ENCODE measurements around the gene RAB11FIP3.

RAB11FIP3 gene

GRCh38 chr16:424033-424622 is 1.3 kb upstream of the RAB11FIP3 start:
- peak in 11 of 14 donors; percentile 29 to 83 (median 47) for DNase-seq

DNA sequence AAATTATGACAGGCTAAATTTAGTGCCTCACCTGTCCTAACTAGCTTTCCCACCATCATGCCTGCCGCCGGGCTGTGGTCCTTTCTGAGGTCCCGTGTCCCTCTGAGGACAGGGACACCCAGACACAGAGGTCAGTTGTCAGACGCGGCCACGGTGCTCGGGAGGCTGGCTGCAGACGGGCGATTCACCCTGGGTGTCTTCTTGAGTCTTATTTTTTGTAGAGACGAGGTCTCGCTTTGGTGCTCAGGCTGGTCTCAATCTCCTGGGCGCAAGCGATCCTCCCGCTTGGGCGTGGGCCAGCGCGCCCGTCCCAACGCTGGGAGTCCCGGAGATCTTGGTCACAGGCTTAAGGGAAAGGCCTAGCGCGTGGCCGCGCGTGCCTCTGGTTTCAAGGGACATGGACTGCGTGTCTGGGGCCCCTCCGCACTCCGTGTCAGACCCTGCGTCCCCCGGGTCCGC is 797 bp upstream of the RAB11FIP3 start:
- peak in 10 of 14 donors; percentile 41 to 79 (median 66) for DNase-seq

DNA sequence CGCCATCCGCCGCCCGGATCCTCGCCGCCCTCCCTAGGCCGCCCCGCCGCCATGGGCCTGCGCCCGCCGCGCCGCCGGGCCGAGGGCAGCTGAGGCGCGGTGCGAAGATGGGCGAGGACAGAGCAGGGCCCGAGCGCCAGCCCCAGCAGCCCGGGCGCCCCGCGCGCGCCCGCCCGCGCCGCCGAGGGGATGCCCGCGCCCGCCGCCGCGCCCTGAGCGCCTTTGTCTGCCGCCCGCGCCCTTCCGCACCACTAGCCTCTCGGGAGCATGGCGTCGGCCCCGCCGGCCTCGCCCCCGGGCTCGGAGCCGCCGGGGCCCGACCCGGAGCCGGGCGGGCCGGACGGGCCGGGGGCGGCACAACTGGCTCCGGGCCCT is 278 bp downstream of the RAB11FIP3 start:
- DNase-seq, result no peak

- DNase-seq, result peak in 5 of 14 donors; percentile 13 to 36 (median 31)
These were observed 861 bp downstream of the RAB11FIP3 start for GRCh38 chr16:426115-426905.

GRCh38 chr16:426906-427249 is 1.4 kb downstream of the RAB11FIP3 start:
- peak in 4 of 14 donors; percentile 9 to 32 (median 20) for DNase-seq

GRCh38 chr16:427250-427649 is 1.8 kb downstream of the RAB11FIP3 start:
- DNase-seq, result no peak

GRCh38 chr16:430904-431303 is 5.5 kb downstream of the RAB11FIP3 start:
- no peak for DNase-seq

GRCh38 chr16:440627-441026 is 15.2 kb downstream of the RAB11FIP3 start:
- DNase-seq, result no peak

- no peak for DNase-seq
These were observed 16.0 kb downstream of the RAB11FIP3 start for GRCh38 chr16:441447-441846.

- DNase-seq, result no peak
These were observed 17.5 kb downstream of the RAB11FIP3 start for GRCh38 chr16:442976-443375.

- DNase-seq, result no peak
These were observed 18.6 kb downstream of the RAB11FIP3 start for GRCh38 chr16:444027-444426.

- peak in 1 of 14 donors; percentile 91 for DNase-seq
These were observed 20.1 kb downstream of the RAB11FIP3 start for GRCh38 chr16:445566-445965.

GRCh38 chr16:450385-450784 is 24.9 kb downstream of the RAB11FIP3 start:
- no peak for DNase-seq

DNA sequence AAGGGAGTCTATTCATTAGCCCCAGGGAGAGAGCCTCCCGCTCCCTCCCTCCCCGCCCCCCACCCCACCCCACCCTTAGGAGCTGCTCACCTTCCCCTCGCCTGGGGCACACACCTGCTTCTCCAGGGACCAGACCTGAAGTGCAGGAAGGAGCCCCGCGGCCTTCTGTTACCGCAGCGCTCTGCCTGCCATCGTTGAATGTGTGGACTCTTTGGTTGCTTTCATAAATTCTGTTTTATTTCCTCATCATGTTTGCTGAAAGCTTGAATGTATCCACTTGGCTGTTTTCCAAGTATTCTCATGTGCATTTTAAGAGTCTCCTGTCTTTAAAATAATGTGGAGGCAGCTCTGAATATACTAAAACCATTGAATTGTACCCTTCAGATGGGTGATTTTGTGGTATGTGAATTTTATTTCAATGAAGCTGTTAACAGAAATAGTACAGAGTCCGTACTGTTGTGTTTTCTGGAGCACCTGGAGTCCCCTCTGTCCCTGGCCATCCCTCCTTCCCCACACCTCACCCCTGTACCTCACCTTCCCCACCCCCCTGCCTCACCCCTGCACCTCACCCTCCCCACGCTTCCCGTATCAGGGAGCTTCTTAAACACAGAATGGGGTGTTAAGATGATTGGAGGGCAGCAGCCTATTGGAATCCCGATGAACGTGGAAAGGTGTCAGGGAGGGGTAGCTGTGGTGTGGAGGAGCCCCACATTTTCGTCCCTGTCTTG is 25.5 kb downstream of the RAB11FIP3 start:
- DNase-seq, result no peak

DNA sequence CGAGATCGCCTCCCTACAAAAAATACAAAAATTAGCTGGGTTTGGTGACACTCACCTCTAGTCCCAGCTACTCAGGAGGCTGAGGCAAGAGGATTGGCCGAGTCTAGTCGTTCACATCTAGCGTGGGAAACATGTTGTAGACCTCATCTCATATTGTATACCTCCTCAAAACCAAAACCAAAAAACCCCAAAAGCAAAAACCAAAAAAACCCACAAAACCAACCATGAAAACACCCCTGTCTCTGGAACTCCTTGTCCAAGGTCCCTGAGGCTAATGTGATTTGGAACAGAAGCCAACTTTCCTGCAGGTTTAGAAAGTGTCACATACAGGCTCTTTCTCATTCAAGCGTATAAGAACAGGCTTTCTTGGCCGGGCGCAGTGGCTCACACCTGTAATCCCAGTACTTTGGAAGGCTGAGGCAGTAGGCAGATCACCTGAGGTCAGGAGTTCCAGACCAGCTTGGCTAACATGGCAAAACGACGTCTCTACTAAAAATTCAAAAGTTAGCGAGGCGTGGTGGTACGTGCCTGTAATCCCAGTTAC is 29.0 kb downstream of the RAB11FIP3 start:
- peak in 1 of 14 donors; percentile 45 for DNase-seq

- no peak for DNase-seq
These were observed 30.0 kb downstream of the RAB11FIP3 start for GRCh38 chr16:455453-455852.

DNA sequence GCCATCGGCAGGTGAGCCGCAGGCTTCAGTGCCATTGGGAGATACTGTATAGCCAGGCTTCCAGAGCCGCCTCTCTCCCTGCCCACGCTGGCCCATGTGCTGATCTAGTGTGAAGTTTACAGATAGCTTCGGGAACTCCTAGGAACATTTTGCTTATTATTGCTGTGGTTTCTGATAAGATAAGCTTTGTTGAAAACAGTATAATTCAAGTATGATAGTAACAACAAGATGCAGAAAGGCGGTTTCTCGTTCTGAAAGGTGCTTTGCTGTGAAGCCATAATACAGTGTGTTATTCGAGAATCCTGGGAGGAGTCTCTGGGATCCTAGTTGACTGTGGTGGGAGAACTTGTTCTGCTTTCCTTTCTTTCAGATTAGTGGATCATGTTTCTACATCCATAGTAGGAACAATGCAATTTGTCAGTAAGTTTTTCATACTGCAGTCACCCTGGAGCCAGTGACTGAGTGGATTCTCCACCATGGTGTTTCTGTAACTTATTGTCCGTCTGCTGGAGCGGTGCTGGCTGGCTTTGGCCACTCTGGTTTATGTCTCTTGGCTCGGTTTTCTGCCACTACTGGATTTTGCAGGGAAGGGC is 31.5 kb downstream of the RAB11FIP3 start:
- DNase-seq, result peak in 5 of 14 donors; percentile 8 to 20 (median 11)

DNA sequence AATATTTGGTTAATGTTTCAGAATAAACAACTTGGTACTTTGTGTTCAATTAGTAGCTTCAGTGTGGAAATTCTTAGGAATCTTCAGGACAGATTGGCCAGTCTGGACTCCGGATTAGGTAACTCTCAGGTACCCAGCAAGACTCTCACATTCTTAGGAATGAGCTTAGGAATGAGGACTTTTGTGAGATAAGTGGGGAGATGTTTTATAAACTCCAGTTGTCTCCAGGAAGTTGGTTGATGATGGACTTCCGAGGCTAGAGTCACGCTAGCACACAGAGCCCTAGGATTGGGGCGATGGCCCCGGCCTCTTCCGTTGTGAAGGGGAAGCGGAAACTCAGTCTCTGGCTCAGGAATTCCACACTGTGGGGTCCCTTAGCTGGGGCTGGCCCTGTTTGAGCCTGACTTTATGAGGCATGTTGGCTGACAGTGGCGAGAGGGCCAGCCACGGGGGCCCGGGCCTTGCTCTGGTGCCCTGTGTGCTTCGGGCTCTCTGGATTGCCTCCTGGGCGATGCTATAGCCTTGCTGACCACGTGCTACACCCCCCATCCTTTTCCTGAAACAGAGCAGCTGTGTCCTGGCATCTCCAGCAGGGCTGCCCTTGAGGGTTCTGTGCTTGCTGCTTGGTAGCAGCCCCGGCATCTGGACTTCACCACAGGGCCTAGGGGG is 32.4 kb downstream of the RAB11FIP3 start:
- peak in 8 of 14 donors; percentile 16 to 48 (median 36) for DNase-seq

- DNase-seq, result no peak
These were observed 34.3 kb downstream of the RAB11FIP3 start for GRCh38 chr16:459761-460160.

- DNase-seq, result no peak
These were observed 35.3 kb downstream of the RAB11FIP3 start for GRCh38 chr16:460787-461186.

DNA sequence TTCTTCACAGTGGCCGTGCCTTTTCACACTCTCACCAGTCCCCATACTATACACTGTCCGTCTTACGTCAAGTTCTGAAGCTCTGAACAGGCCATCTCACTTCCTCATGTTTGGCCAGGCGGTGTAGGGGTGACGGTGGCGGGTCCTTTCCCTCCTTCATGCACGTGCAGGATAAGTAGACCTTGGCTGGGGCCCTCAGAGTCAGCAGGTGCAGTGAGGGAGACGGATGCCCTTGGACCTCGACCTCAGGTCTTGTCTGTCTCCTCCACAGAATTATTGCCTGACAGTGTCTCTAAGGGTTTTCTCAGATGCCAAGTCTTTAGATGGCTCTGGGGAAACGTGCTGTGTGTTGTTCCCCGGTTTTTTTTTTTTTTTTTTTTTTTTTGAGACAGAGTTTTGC is 37.6 kb downstream of the RAB11FIP3 start:
- no peak for DNase-seq

DNA sequence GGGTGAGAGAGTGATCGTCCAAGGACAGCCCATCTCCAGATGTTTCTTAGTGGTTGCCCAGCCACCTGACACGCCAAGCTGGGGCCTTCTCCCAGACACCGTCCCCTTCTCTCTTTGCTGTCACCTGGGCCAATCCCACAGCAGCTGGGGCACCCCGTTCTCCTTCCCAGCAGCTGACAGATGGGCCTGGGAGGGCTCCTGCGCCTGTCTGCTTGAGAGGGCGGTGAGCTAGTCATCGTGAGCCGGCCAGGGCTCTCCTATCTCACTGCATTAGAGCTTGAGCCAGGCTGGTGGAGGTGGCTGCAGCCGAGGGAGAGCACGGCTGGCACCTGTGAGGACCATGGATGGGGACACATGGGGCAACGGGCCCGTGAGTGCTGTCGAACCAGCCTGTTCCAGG is 41.2 kb downstream of the RAB11FIP3 start:
- no peak for DNase-seq
